ENCODE data around the gene ZBTB17. TPM values are rescaled to one million over a fixed set of nuclear protein-coding genes. Genes with fewer than 3 reads are reported as not detected.
A peak's percentile ranks its signal among the peaks of the same experiment; 100 is the strongest.

The ZBTB17 gene
- total and polyA plus RNA-seq, 9 of the 15 experiments (the other 6 are each of a cell fraction or from before 2014, with no cell fraction given) = 1.1 to 53.4 (median 29.6) TPM

GRCh38 chr1:16012590-16013219, 36.8 kb upstream of the ZBTB17 start (continued):
- TF ChIP-seq CREB3 (tag; conservative IDR thresholded peaks at IDR 0.05; ENCODE audit: low read depth) (no peak), ARID4B (CRISPR knock-in tag; IDR thresholded peaks at IDR 0.05) (no peak), FOXK1 (CRISPR knock-in tag; IDR thresholded peaks at IDR 0.05; ENCODE audit: borderline replicate concordance) (no peak), XRCC3 (IDR thresholded peaks at IDR 0.05) (no peak), ZFPM2 (CRISPR knock-in tag; IDR thresholded peaks at IDR 0.05) (no peak), ZNF707 (CRISPR knock-in tag; conservative IDR thresholded peaks at IDR 0.05) (no peak), TAL1 (IDR thresholded peaks at IDR 0.05) (no peak), FOXK2 (conservative IDR thresholded peaks at IDR 0.05 in 1 of 2, IDR thresholded peaks at IDR 0.05 in 1 of 2; ENCODE audit: low read depth in 2 of 2) (peak in 1 of 2 experiments; percentile 36; a peak in 1 of 4 replicates), TCF3 (CRISPR knock-in tag; IDR thresholded peaks at IDR 0.05) (no peak), CXXC5 (CRISPR knock-in tag; IDR thresholded peaks at IDR 0.05) (peak; percentile 44; the same call in 1 of the 2 replicates), PCBP1 (IDR thresholded peaks at IDR 0.05; ENCODE audit: low read depth, low read length, poor library complexity, severe bottlenecking) (no peak), PURB (CRISPR knock-in tag; IDR thresholded peaks at IDR 0.05; ENCODE audit: low read depth) (no peak), MIER1 (IDR thresholded peaks at IDR 0.05; ENCODE audit: low read depth) (no peak; the same call in 1 of the 2 replicates), SRF (CRISPR knock-in tag; IDR thresholded peaks at IDR 0.05) (peak in 1 of 2 experiments; percentile 83; a peak in 2 of 4 replicates), GABPB1 (CRISPR knock-in tag; IDR thresholded peaks at IDR 0.05) (no peak)

Data from K562 (cell line).